NB4 (cell line): ENCODE data around the gene GXYLT2.

Experiments
- DNase-seq: peaks from one replicate; pipeline ENCODE4 v3.0.0; 2010; ENCODE audit warnings: low read depth
- H3K4me3 ChIP-seq: one replicate; pipeline ENCODE4 v1.5.1; 2011; ENCODE audit warnings: mild to moderate bottlenecking, low read depth, low read length, moderate library complexity
- MYC ChIP-seq: IDR thresholded peaks from 2 replicates; pipeline ENCODE4 v1.6.1; 2011; ENCODE audit warnings: low read depth, low read length
- POLR2A ChIP-seq: IDR thresholded peaks from 2 replicates; pipeline ENCODE4 v1.6.1; 2011; ENCODE audit warnings: mild to moderate bottlenecking; ENCODE audit not compliant: insufficient read length; ENCODE audit errors: extremely low read depth
- TF ChIP-seq, protein P1 (sequence below): IDR thresholded peaks from one replicate; pipeline ENCODE4 v1.5.1; 2012; ENCODE audit warnings: low read depth, low read length
- TF ChIP-seq, protein P2 (sequence below): IDR thresholded peaks from 2 replicates; pipeline ENCODE4 v1.6.1; 2011; ENCODE audit warnings: low read depth, low read length

GXYLT2 gene

DNA sequence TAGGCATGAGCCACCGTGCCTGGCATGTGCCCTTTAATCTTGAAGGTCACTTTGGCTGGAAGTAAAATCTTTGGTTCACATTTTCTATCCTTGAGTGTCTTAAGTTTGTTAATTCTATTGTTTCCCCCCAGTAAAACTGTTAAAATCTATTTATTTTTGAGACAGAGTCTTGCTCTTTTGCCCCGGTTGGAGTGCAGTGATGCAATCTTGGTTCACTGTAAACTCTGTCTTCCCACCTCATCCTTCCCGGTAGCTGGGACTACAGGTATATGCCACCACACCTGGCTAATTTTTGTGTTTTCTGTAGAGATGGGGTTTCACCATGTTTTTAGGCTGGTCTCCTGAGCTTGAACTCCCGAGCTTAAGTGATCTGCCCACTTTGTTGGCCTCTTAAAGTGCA is 116.5 kb downstream of the GXYLT2 start:
- H3K4me3 ChIP-seq = no peak overlapping the region
- TF ChIP-seq, protein P1, sequence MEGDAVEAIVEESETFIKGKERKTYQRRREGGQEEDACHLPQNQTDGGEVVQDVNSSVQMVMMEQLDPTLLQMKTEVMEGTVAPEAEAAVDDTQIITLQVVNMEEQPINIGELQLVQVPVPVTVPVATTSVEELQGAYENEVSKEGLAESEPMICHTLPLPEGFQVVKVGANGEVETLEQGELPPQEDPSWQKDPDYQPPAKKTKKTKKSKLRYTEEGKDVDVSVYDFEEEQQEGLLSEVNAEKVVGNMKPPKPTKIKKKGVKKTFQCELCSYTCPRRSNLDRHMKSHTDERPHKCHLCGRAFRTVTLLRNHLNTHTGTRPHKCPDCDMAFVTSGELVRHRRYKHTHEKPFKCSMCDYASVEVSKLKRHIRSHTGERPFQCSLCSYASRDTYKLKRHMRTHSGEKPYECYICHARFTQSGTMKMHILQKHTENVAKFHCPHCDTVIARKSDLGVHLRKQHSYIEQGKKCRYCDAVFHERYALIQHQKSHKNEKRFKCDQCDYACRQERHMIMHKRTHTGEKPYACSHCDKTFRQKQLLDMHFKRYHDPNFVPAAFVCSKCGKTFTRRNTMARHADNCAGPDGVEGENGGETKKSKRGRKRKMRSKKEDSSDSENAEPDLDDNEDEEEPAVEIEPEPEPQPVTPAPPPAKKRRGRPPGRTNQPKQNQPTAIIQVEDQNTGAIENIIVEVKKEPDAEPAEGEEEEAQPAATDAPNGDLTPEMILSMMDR = no peak
- TF ChIP-seq MYC (no peak), POLR2A (no peak)
- TF ChIP-seq, protein P2, sequence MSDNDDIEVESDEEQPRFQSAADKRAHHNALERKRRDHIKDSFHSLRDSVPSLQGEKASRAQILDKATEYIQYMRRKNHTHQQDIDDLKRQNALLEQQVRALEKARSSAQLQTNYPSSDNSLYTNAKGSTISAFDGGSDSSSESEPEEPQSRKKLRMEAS = no peak
- no peak for DNase-seq

DNA sequence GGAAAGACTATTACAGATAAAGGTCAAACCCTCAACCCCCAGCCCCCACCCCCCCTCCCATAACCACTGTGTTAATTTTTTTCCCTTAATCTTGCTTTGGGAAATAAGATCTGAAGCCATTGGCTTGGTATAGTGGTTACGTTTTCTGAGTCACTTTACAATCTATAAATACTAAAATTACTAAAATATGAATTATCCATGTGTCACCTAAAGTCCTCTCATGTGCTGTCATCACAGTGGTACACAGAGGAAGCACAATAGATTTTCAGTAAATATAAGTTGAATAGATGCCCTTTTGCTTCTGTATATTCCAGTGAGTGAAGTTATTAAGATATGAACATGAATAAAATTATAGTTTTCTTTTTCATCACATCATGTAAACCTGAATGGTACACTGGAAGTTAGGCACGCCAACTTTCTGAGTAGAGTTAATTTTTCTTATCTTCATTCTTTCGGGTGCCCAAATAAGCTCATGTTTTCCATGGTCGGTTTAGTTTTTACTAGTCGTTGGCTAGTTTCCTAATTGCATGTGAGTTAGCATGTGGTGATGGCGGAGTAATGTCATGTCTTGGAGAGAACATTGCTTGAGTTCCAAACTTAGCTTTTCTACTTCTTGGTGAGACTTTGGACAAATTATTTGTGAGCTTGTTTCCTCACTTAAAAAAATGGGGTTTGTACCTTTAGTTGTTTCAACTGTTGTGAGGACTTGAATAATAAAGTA is 120.3 kb downstream of the GXYLT2 start:
- DNase-seq = no peak
- TF ChIP-seq, protein P1 = no peak
- TF ChIP-seq MYC (no peak), POLR2A (no peak)
- TF ChIP-seq, protein P2 = no peak
- H3K4me3 ChIP-seq = no peak overlapping the region

DNA sequence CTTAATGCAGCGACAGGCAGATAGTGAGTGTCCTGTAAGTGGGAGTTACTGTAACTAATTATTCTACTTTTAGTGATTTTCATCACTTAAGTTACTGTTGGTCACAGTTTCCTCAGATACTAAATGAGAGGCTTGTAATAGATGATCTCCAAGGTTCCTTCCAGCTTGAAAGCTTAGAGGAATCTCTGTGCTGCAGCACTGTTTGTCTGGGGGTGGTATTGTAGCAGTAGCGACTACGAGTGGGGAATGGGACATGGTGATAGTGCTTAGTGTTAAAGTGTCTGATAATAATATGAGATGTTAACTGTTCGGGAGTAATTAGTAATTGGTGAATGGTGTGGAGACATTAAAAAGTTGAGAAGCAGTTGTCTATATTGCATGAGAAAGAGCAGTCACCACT is 121.2 kb downstream of the GXYLT2 start:
- DNase-seq = no peak
- no peak overlapping the region for H3K4me3 ChIP-seq
- TF ChIP-seq, protein P1 = no peak
- TF ChIP-seq, protein P2 = no peak
- TF ChIP-seq MYC = no peak

DNA sequence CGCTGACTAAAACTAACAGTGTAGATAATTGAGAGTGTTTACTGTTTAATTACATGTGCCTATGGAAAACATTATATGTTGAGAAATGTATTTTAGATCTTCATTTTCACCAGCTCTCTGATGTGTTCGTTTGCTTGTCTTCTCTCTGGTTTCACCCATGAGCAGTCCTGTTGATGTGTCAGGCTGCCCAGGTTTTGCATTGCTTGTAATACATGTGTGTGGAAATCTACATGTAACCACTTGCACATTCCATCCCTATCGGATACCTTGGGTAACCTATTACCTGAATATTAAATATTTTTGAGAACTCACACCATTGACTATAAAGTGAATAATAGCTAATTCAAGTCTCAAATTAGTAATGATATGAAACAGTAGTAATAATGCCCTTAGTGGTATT is 121.9 kb downstream of the GXYLT2 start:
- TF ChIP-seq POLR2A (no peak), MYC (no peak)
- TF ChIP-seq, protein P2 = no peak
- TF ChIP-seq, protein P1 = no peak

DNA sequence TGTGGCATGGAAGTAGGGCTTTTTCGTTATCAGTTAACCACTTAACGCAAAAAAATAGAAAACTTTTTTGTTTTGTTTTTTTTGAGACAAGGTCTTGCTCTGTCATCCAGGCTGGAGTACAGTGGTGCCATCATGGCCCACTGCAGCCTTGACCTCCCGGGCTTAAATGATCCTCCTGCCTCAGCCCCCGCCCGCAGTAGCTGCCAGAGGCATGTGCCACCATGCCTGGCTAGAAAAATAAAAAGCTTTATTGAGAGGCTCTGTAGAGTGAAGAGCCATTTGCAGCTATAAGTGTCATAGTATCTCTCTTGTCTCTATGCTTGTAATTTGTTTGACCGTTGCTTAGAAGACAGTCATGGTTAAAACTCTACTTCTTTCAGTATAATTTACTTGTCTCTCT is 122.3 kb downstream of the GXYLT2 start:
- DNase-seq = no peak
- H3K4me3 ChIP-seq = no peak overlapping the region
- TF ChIP-seq, protein P2 = no peak
- TF ChIP-seq POLR2A (no peak), MYC (no peak)
- TF ChIP-seq, protein P1 = no peak

More for the DNA sequence above, 121.9 kb downstream of the GXYLT2 start:
- no peak for DNase-seq
- H3K4me3 ChIP-seq = no peak overlapping the region
